HFF-Myc (cell line): ENCODE measurements around the gene CDKL4.
"Not testable (repeated sequence)": the region's sequence is repeated elsewhere in the genome, so short reads cannot be mapped to it uniquely, and the experiment has no call there.

ENCODE experiments used
- DNase-seq: peaks from one replicate; pipeline ENCODE4 v3.0.0-alpha.2; 2011; ENCODE audit warnings: low read depth; ENCODE audit errors: extremely low read depth
- H3K4me3 ChIP-seq: replicated peaks from 2 replicates; pipeline ENCODE4 v1.5.1; 2011; ENCODE audit warnings: low read depth, mild to moderate bottlenecking, control low read depth, low read length
- TF ChIP-seq, protein P1 (sequence below): IDR thresholded peaks from 2 replicates; pipeline ENCODE4 v1.5.1; 2012; ENCODE audit warnings: mild to moderate bottlenecking, low read depth, low read length, control low read depth; ENCODE audit errors: missing control alignments

Gene CDKL4

DNA sequence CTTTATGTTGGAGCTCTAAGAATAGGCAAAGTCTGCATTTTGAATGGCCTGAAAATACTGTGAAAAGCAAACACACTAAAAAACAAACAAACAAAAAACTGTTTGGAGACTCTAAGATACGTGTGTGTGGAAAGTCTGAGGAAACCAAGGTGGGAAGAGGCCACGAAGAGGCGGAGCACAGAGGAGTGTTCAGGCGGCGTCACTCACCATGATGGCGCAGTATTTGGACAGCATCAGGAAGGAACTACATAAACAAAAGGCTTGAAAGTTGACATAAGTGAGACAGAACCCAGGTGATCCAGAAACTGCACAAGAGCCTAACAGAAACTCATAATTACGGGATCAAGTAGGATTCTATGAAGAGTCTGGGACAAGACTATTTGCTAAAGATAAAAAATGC lies 72.1 kb downstream of the CDKL4 start:
- DNase-seq, result no peak
- H3K4me3 ChIP-seq, result no peak overlapping the region
- TF ChIP-seq, protein P1, sequence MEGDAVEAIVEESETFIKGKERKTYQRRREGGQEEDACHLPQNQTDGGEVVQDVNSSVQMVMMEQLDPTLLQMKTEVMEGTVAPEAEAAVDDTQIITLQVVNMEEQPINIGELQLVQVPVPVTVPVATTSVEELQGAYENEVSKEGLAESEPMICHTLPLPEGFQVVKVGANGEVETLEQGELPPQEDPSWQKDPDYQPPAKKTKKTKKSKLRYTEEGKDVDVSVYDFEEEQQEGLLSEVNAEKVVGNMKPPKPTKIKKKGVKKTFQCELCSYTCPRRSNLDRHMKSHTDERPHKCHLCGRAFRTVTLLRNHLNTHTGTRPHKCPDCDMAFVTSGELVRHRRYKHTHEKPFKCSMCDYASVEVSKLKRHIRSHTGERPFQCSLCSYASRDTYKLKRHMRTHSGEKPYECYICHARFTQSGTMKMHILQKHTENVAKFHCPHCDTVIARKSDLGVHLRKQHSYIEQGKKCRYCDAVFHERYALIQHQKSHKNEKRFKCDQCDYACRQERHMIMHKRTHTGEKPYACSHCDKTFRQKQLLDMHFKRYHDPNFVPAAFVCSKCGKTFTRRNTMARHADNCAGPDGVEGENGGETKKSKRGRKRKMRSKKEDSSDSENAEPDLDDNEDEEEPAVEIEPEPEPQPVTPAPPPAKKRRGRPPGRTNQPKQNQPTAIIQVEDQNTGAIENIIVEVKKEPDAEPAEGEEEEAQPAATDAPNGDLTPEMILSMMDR, result no peak

DNA sequence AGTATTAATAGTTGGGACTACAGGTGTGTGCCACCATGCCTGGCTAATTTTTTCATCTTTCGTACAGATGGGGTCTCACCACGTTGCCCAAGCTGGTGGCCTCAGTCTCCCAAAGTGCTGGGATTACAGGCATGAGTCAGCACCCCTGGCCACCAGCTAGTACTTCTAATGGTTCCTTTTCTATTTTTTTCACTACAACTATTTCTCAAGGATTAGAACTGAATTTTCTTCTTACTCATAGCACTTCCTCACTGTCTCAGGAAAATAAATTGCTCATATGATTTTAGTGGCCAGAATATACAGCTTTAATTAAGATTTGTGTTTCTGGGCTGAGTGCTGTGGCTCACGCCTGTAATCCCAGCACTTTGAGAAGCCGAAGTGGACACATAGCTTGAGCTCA lies 79.7 kb downstream of the CDKL4 start:
- TF ChIP-seq, protein P1, result no peak
- H3K4me3 ChIP-seq, result no peak overlapping the region
- no peak for DNase-seq

DNA sequence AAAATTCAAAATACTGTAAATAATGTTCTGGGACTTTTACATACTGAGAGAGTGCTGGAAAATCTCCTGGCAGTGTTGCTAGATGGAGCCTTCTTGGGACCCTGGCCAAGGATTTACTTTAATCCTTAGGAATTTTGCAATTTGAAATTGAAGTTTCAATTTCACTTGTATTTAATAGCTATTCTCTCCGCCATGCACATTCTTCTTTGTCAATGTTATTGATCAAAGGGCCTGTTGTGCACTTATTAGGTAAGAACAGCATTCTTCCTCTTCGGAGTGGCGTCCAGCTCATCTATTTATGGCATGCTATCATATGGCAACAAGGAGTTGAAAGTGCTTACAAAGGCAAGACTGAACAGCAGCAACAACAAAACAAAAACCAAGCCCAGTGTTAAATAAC lies 82.8 kb downstream of the CDKL4 start:
- TF ChIP-seq, protein P1, result no peak
- no peak overlapping the region for H3K4me3 ChIP-seq
- DNase-seq, result no peak

DNA sequence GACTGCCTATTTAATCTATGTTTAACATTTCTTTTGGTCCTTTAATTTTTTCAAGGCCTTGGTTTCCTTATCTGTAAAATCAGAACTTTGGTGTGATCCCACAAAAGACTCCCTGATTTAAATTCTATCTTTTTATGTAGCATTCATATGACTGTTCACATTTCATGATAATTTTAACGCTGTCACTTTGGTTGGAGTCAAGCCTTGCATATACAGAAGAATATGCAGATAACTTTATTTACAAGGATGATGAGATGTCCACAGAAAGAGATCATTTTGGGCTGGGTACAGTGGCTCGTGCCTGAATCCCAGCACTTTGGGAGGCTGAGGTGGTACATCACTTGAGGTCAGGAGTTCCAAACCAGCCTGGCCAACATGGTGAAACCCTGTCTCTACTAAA lies 84.5 kb downstream of the CDKL4 start:
- TF ChIP-seq, protein P1, result no peak
- H3K4me3 ChIP-seq, result no peak overlapping the region
- no peak for DNase-seq

DNA sequence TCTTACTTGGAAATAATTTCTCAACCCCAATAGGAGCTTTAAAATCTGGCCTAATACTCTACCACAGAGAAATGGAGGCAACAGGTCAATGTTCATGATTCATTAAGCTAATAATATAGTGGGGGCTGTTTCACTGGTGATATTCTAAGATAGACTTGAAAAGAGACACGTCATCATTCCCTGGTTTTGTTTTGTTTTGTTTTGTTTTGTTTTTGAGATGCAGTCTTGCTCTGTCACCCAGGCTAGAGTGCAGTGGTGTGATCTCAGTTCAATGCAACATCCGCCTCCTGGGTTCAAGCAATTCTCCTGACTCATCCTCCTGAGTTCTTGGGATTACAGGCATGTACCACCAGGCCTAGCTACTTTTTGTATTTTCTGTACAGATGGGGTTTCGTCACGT lies 85.4 kb downstream of the CDKL4 start:
- no peak for DNase-seq
- TF ChIP-seq, protein P1, result no peak

DNA sequence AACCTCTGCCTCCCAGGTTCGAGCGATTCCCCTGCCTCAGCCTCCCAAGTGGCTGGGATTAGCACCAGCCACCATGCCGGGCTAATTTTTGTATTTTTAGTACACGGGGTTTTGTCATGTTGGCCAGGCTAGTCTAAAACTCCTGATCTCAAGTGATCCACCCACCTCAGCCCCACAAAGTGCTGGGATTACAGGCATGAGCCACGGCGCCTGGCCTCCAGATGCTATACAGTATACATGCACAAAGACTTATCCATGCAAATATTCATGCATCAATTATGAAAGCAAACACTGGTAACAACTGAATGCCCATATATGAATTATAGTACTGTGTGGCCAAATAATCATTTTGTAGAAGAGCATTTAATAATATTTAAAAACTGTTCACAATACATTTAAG lies 86.9 kb downstream of the CDKL4 start:
- TF ChIP-seq, protein P1, result no peak
- H3K4me3 ChIP-seq, result no peak overlapping the region
- DNase-seq, result no peak

More for the DNA sequence above, 85.4 kb downstream of the CDKL4 start:
- H3K4me3 ChIP-seq, result no peak overlapping the region

DNA sequence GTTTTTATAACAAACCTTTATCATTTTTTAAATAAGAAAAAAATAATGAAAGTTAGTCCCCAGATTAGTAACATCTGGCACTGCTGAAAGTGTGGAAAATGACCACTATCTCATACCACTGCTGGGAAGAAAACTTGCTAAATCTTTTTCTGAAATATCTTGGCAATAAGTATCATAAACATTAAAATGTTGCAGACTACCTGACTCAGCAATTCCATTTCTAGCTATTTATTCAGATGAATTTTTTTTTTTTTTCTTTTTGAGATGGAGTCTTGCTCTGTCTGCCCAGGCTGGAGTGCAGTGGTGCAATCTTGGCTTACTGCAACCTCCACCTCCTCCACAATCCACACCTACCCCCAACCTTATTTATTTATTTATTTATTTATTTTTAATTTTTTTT lies 87.7 kb downstream of the CDKL4 start:
- DNase-seq, result no peak
- H3K4me3 ChIP-seq, result no peak overlapping the region
- TF ChIP-seq, protein P1, result no peak

DNA sequence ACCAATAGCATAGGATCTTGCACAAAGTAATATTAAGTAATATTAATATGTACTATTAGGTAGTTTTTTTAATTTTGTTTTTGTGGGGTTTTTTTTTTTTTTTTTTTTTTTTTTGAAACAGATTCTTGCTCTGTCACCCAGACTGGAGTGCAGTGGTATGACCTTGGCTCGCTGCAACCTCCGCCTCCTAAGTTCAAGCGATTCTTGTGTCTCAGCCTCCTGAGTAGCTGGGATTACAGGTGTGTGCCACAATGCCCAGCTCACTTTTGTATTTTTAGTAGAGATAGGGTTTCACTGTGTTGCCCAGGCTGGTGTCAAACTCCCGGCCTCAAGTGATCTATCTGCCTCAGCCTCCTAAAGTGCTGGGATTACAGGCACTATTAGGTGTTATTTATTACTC lies 88.2 kb downstream of the CDKL4 start:
- not testable (repeated sequence) for H3K4me3 ChIP-seq, DNase-seq
